Neural crest cell (in vitro differentiated cells): ENCODE measurements around the gene ACBD6. TPM values are rescaled to one million over a fixed set of nuclear protein-coding genes. Genes with fewer than 3 reads are reported as not detected.

Experiments
- DNase-seq: peaks from one replicate; pipeline ENCODE4 v3.0.0; 2021; ENCODE audit warnings: low read depth, mixed read lengths, low spot score
- H3K27ac Mint-ChIP-seq: one replicate; pipeline ENCODE4 v1.8.0; 2021; ENCODE audit warnings: mild to moderate bottlenecking, mixed read lengths; ENCODE audit not compliant: unreplicated experiment
- H3K27me3 Mint-ChIP-seq: 2 replicates; pipeline ENCODE4 v1.8.0; 2021; ENCODE audit warnings: low read depth, mild to moderate bottlenecking, mixed read lengths
- H3K36me3 Mint-ChIP-seq: 2 replicates; pipeline ENCODE4 v1.8.0; 2021; ENCODE audit warnings: low read depth, mild to moderate bottlenecking, mixed read lengths
- H3K4me1 Mint-ChIP-seq: 2 replicates; pipeline ENCODE4 v1.8.0; 2021; ENCODE audit warnings: mixed read lengths
- H3K4me3 Mint-ChIP-seq: one replicate; pipeline ENCODE4 v1.8.0; 2021; ENCODE audit warnings: mild to moderate bottlenecking, mixed read lengths
- H3K9me3 Mint-ChIP-seq: 2 replicates; pipeline ENCODE4 v1.8.0; 2021; ENCODE audit warnings: mixed read lengths
- CTCF ChIP-seq: fragments of 200-600 bp; sonication (generic); conservative IDR thresholded peaks from 2 replicates; pipeline ENCODE4 v1.5.0; 2021; ENCODE audit warnings: antibody characterized with exemption, mild to moderate bottlenecking
- total RNA-seq: library from RNA; stranded (reverse); gene quantifications from 2 replicates; pipeline ENCODE4 v1.2.1, GENCODE V29; 2021

The ACBD6 gene
- total RNA-seq, 1 donor from 2014 or later, result 59.1 TPM

- no peak for TF ChIP-seq CTCF
- no peaks in the 10 kb centered on the region for H3K36me3 Mint-ChIP-seq
- no peaks in the 10 kb centered on the region for H3K9me3 Mint-ChIP-seq
- no peak overlapping the region for H3K27ac Mint-ChIP-seq
- DNase-seq, result no peak
- H3K4me3 Mint-ChIP-seq, result no peak overlapping the region
- peaks cover 26% of the 10 kb centered on the region for H3K4me1 Mint-ChIP-seq
- H3K27me3 Mint-ChIP-seq, result no peaks in the 10 kb centered on the region
Observed at GRCh38 chr1:180545991-180546390, 43.6 kb upstream of the ACBD6 start.

DNA sequence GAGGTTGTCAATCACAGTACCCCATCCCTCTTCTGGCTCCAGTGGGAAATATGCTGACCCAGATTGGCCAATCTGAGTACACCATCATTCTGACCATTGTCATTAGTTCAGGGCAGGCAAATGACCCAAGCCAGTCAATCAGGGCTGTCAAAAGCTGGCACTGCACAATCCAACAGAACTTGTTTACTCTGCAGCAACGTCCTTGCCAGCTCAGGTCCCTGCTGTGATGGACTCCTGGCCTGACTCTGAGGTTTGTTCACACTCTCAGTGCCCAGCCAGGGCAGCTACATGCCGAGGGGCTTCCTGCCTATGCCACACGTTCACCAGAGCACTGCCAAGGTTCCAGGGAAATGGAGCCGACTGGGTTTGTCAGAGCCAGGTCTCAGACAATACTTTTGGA, 41.7 kb upstream of the ACBD6 start:
- Mint-ChIP-seq H3K4me1 (peaks cover 18% of the 10 kb centered on the region), H3K9me3 (no peaks in the 10 kb centered on the region), H3K36me3 (no peaks in the 10 kb centered on the region), H3K27ac (no peak overlapping the region), H3K4me3 (no peak overlapping the region), H3K27me3 (no peaks in the 10 kb centered on the region)
- TF ChIP-seq CTCF, result no peak
- DNase-seq, result no peak

GRCh38 chr1:180542838-180543145, 40.4 kb upstream of the ACBD6 start:
- no peak for TF ChIP-seq CTCF
- peak overlapping the region; percentile 35 for H3K27ac Mint-ChIP-seq
- H3K9me3 Mint-ChIP-seq, result no peaks in the 10 kb centered on the region
- peaks cover 10% of the 10 kb centered on the region for H3K4me1 Mint-ChIP-seq
- DNase-seq, result no peak
- H3K27me3 Mint-ChIP-seq, result no peaks in the 10 kb centered on the region
- no peak overlapping the region for H3K4me3 Mint-ChIP-seq
- no peaks in the 10 kb centered on the region for H3K36me3 Mint-ChIP-seq

DNA sequence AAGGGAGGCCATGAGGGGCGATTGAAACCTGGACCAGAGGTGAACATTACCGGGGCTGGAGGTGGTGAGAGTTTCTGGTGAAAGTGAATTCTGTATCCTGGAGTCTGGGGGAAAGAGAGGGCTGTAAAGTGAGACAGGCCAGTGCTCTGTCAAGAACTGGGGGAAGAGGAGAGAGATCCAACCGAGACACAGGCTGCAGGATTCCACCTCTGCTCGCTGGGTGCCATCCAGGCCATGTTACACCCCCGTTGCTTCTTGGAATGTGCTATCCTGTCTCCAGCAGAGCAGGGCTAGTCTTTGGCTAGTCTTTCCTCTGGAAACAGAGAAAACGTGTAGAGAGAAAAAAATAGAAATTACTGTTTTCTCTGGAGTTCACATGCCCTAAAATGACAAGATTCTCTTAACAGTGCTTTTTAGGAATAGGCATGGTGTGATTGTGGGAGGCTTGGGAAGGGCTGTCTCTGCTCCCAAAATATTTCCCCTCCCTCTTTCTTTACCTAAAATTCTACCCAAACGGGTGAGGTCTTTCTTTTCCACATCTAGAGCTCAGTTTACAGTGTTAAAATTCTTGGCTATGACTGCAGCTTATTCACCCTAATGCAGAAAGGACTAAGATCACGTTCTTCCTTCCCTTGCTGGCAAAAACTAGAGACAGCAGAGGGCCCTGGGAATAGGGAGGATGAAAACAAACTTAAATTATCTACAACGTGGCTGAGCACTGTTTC, 39.9 kb upstream of the ACBD6 start:
- Mint-ChIP-seq H3K4me3 (no peak overlapping the region), H3K4me1 (peaks cover 10% of the 10 kb centered on the region), H3K36me3 (no peaks in the 10 kb centered on the region), H3K27ac (peak overlapping the region; percentile 35), H3K27me3 (no peaks in the 10 kb centered on the region), H3K9me3 (no peaks in the 10 kb centered on the region)
- TF ChIP-seq CTCF, result no peak
- no peak for DNase-seq

DNA sequence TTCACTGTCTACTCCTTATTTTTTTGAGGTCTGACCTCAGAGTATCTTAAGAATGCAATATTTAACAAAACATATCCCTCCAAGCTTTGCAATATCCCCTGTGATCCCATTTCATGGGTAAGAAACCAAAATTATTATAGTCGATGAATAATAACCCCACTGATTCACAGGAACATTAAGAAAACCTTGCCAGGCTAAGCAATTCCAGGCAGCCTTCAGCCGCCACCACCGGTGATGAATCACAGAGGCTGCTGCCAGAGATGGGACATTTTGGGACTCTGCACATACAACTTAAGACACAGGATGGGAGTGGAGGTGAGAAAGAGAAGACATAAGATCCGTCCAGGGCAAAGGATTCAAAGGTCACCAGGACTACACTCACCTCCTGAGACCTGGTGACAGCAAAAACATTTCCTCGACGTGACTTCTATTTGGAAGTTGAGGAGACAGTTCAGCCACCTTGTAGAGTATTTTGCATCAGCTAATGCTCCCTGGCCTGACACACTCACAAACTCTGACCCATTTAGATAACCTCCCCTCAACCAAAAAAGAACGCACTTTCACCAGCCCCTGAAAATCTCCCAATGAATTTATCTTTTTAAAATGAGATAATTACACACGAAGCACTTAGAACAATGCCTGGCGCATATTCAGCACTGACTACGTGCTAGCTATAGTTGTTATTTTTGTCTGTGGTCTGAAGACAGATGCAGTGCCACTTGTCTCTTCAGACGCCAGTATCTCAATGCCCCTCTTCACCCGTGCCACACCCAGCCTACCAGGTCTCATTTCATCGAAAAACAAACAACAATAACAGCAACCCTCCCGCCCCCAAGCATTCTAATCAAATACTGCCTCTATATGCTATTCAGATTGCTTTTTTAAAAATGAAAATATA, 38.6 kb upstream of the ACBD6 start:
- H3K27me3 Mint-ChIP-seq, result no peaks in the 10 kb centered on the region

More for the DNA sequence above, 38.6 kb upstream of the ACBD6 start:
- Mint-ChIP-seq H3K4me1 (peaks cover 14% of the 10 kb centered on the region), H3K36me3 (no peaks in the 10 kb centered on the region), H3K9me3 (no peaks in the 10 kb centered on the region), H3K4me3 (no peak overlapping the region), H3K27ac (no peak overlapping the region)
- no peak for TF ChIP-seq CTCF
- no peak for DNase-seq
